Ascending aorta (tissue), 2 donors: ENCODE results near the gene ASPSCR1. TPM values are rescaled to one million over a fixed set of nuclear protein-coding genes. Genes with fewer than 3 reads are reported as not detected.

Experiments
- DNase-seq, 2 donors: peaks; one replicate each; pipeline ENCODE4 v3.0.0-alpha.2; 2019; ENCODE audit warnings: low spot score in 2 of 2
- H3K27ac ChIP-seq, 2 donors: fragments of 200-600 bp; sonication (generic); one replicate each; pipeline ENCODE4 v1.5.1; 2016 to 2017; ENCODE audit warnings: mild to moderate bottlenecking in 1 of 2
- H3K27me3 ChIP-seq: fragments of 200-600 bp; sonication (generic); one replicate; pipeline ENCODE4 v1.5.1; 2017
- H3K36me3 ChIP-seq, 2 donors: fragments of 200-600 bp; sonication (generic); one replicate each; pipeline ENCODE4 v1.5.1; 2016
- H3K4me1 ChIP-seq, 2 donors: fragments of 200-600 bp; sonication (generic); one replicate each; pipeline ENCODE4 v1.5.1; 2016 to 2017; ENCODE audit warnings: mild to moderate bottlenecking in 1 of 2
- H3K4me3 ChIP-seq, 2 donors: fragments of 200-600 bp; sonication (generic); one replicate each; pipeline ENCODE4 v1.5.1; 2016 to 2017; ENCODE audit warnings: mild to moderate bottlenecking in 1 of 2
- H3K9me3 ChIP-seq, 2 donors: fragments of 200-600 bp; sonication (generic); one replicate each; pipeline ENCODE4 v1.5.1; 2016
- CTCF ChIP-seq, 3 experiments: fragments of 200-600 bp in 2 of 3; fragments of 450-650 bp in 1 of 3; sonication (generic) in 2 of 3; IDR thresholded peaks; one replicate each; pipeline ENCODE4 v1.5.1; 2016 to 2019; ENCODE audit warnings: antibody characterized with exemption in 3 of 3, mild to moderate bottlenecking in 1 of 3, moderate library complexity in 1 of 3
- intact Hi-C: fragments of 100-400 bp; cut with DNase I; formaldehyde crosslinking; loops from one replicate; pipeline ENCODE4 v1.15.1; 2023
- total RNA-seq: library from RNA; depleted of rRNA; stranded (reverse); fragments of >200 nt; gene quantifications from one replicate; pipeline ENCODE4 v1.1.0, GENCODE V29; 2016

Gene ASPSCR1
- total RNA-seq, 1 donor from 2014 or later = 45.1 TPM

- Histone ChIP-seq H3K27me3 (no peaks in the 10 kb centered on the region), H3K4me3 (no peak overlapping the region), H3K27ac (no peak overlapping the region), H3K9me3 (no peaks in the 10 kb centered on the region), H3K36me3 (peaks cover 0 to 8% of the 10 kb centered on the region in 2 donors), H3K4me1 (peaks cover 0 to 4% of the 10 kb centered on the region in 2 donors)
- no peak for TF ChIP-seq CTCF (IDR thresholded peaks at IDR 0.05)
- DNase-seq = no peak
- intact Hi-C loops = no loop called here
These were observed 65.2 kb downstream of the ASPSCR1 start for GRCh38 chr17:82042649-82043048.

GRCh38 chr17:82043507-82043906, 66.1 kb downstream of the ASPSCR1 start:
- no peaks in the 10 kb centered on the region for H3K27me3 ChIP-seq
- H3K27ac ChIP-seq = no peak overlapping the region
- peaks cover 7 to 16% of the 10 kb centered on the region in 2 donors for H3K36me3 ChIP-seq
- no peak for DNase-seq
- intact Hi-C loops = no loop called here
- no peak for TF ChIP-seq CTCF (IDR thresholded peaks at IDR 0.05)
- H3K9me3 ChIP-seq = no peaks in the 10 kb centered on the region
- H3K4me3 ChIP-seq = no peak overlapping the region
- no peaks in the 10 kb centered on the region for H3K4me1 ChIP-seq

- no peak for DNase-seq
- H3K27ac ChIP-seq = no peak overlapping the region
- intact Hi-C loops = no loop called here
- no peaks in the 10 kb centered on the region for H3K27me3 ChIP-seq
- H3K4me3 ChIP-seq = no peak overlapping the region
- peaks cover 9% of the 10 kb centered on the region in 2 donors for H3K4me1 ChIP-seq
- H3K9me3 ChIP-seq = no peaks in the 10 kb centered on the region
- peaks cover 15 to 33% of the 10 kb centered on the region in 2 donors for H3K36me3 ChIP-seq
- no peak for TF ChIP-seq CTCF (IDR thresholded peaks at IDR 0.05)
These were observed 68.6 kb downstream of the ASPSCR1 start for GRCh38 chr17:82045936-82046484.

GRCh38 chr17:82046903-82047302, 69.5 kb downstream of the ASPSCR1 start:
- Histone ChIP-seq H3K9me3 (no peaks in the 10 kb centered on the region), H3K36me3 (peaks cover 15 to 33% of the 10 kb centered on the region in 2 donors), H3K4me1 (peaks cover 9 to 10% of the 10 kb centered on the region in 2 donors), H3K4me3 (no peak overlapping the region), H3K27me3 (no peaks in the 10 kb centered on the region), H3K27ac (no peak overlapping the region)
- intact Hi-C loops = no loop called here
- no peak for DNase-seq
- no peak for TF ChIP-seq CTCF (IDR thresholded peaks at IDR 0.05)

GRCh38 chr17:82047379-82047778, 70.0 kb downstream of the ASPSCR1 start:
- Histone ChIP-seq H3K4me3 (no peak overlapping the region), H3K27ac (no peak overlapping the region), H3K36me3 (peaks cover 15 to 33% of the 10 kb centered on the region in 2 donors), H3K9me3 (no peaks in the 10 kb centered on the region), H3K27me3 (no peaks in the 10 kb centered on the region), H3K4me1 (peaks cover 11 to 12% of the 10 kb centered on the region in 2 donors)
- intact Hi-C loops = no loop called here
- no peak for TF ChIP-seq CTCF (IDR thresholded peaks at IDR 0.05)
- DNase-seq = no peak
